COLO668 (cell line): ENCODE data around the gene CHST15.
"Not testable (repeated sequence)": the region's sequence is repeated elsewhere in the genome, so short reads cannot be mapped to it uniquely, and the experiment has no call there.

Source experiments
- DNase-seq: peaks from one replicate; lab custom pipeline; 2025; ENCODE audit not compliant: unreplicated experiment; lab: John Stamatoyannopoulos, UW

CHST15 gene

GRCh38 chr10:124047427-124048152 is 45.8 kb downstream of the CHST15 start:
- no peak for DNase-seq

GRCh38 chr10:124045801-124046355 is 47.5 kb downstream of the CHST15 start:
- no peak for DNase-seq

- DNase-seq: no peak
These were observed 48.1 kb downstream of the CHST15 start for GRCh38 chr10:124045276-124045675.

- no peak for DNase-seq
These were observed 49.1 kb downstream of the CHST15 start for GRCh38 chr10:124044143-124044862.

GRCh38 chr10:124043310-124044142 is 49.9 kb downstream of the CHST15 start:
- DNase-seq: no peak

- DNase-seq: no peak
These were observed 50.6 kb downstream of the CHST15 start for GRCh38 chr10:124042656-124043309.

- no peak for DNase-seq
These were observed 51.5 kb downstream of the CHST15 start for GRCh38 chr10:124041675-124042445.

GRCh38 chr10:124040451-124041188 is 52.8 kb downstream of the CHST15 start:
- DNase-seq: no peak

- DNase-seq: no peak
These were observed 53.9 kb downstream of the CHST15 start for GRCh38 chr10:124039483-124040013.

GRCh38 chr10:124037784-124038183 is 55.6 kb downstream of the CHST15 start:
- no peak for DNase-seq

- DNase-seq: no peak
These were observed 56.1 kb downstream of the CHST15 start for GRCh38 chr10:124037286-124037685.

GRCh38 chr10:124036746-124037145 is 56.7 kb downstream of the CHST15 start:
- DNase-seq: no peak

- peak; percentile 9 for DNase-seq
These were observed 57.4 kb downstream of the CHST15 start for GRCh38 chr10:124035928-124036558.

GRCh38 chr10:124035306-124035927 is 58.0 kb downstream of the CHST15 start:
- no peak for DNase-seq

- DNase-seq: not testable (repeated sequence)
These were observed 58.7 kb downstream of the CHST15 start for GRCh38 chr10:124034576-124035305.

- DNase-seq: no peak
These were observed 59.5 kb downstream of the CHST15 start for GRCh38 chr10:124033887-124034218.

- no peak for DNase-seq
These were observed 60.2 kb downstream of the CHST15 start for GRCh38 chr10:124032971-124033886.
